Fibroblast of lung (primary cell): ENCODE results near the gene KIAA1328.

Experiments used
- EZH2 ChIP-seq: IDR thresholded peaks from 2 replicates; pipeline ENCODE4 v1.5.1; 2012; ENCODE audit warnings: low read length, control low read depth, mild to moderate bottlenecking; ENCODE audit errors: missing control alignments
- TF ChIP-seq, protein P1 (sequence below), 2 donors: IDR thresholded peaks in 1 of 2; conservative IDR thresholded peaks in 1 of 2; 1 replicate in 1 of 2; 2 replicates in 1 of 2; pipeline ENCODE4 v1.5.1; 2011 to 2012; ENCODE audit warnings: low read length in 2 of 2, control low read depth in 1 of 2, inconsistent platforms in 1 of 2, low read depth in 1 of 2, mild to moderate bottlenecking in 1 of 2

DNA sequence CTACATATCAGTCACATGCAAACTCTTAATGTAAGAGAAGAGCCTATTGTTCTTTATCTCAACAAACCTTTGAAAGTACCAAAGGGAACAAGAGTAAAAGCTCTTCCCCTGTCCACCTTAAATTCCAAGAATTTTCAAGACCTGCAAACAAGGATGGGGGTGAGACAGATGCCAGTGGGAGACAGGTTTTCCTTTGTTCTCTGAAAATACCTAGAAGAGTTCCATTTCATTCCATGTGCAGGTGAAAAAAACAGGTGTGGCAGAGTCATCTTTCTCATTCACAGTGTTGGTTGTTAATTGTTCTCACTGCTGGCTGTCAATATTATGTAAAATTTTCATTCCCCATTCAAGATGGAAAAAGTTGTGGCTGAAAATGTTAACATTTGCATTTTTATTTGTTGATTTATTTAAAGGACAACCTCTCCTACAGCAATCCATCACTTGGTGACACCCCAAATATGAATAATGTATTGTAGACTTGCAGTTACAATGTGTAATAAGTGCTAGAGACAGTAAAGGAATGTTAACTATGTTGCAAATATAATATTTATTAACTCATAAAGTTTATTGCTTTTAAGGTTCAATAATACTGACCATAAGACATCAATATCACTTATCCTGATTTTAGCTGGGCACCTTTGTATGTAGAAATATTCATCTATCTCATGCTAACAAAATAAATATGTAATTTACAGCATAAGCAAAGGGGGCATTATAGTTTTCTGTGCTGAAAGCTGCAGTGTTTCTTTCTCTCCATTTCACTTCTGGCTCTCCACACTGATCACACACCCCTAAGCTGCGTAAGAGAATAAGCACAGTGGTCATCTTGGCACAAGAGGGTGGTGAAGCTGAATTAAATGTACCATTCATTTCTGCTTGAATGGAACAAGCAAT lies 347.0 kb downstream of the KIAA1328 start:
- TF ChIP-seq, protein P1, sequence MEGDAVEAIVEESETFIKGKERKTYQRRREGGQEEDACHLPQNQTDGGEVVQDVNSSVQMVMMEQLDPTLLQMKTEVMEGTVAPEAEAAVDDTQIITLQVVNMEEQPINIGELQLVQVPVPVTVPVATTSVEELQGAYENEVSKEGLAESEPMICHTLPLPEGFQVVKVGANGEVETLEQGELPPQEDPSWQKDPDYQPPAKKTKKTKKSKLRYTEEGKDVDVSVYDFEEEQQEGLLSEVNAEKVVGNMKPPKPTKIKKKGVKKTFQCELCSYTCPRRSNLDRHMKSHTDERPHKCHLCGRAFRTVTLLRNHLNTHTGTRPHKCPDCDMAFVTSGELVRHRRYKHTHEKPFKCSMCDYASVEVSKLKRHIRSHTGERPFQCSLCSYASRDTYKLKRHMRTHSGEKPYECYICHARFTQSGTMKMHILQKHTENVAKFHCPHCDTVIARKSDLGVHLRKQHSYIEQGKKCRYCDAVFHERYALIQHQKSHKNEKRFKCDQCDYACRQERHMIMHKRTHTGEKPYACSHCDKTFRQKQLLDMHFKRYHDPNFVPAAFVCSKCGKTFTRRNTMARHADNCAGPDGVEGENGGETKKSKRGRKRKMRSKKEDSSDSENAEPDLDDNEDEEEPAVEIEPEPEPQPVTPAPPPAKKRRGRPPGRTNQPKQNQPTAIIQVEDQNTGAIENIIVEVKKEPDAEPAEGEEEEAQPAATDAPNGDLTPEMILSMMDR (conservative IDR thresholded peaks at IDR 0.05 in 1 of 2, IDR thresholded peaks at IDR 0.05 in 1 of 2; ENCODE audit: low read depth in 1 of 2, low read length in 2 of 2): no peak
- TF ChIP-seq EZH2: no peak
